Activated CD4-positive, alpha-beta memory T cell treated with anti-CD3 and anti-CD28 coated beads for 36 hours (primary cell): ENCODE results near the gene HOXA10. TPM values are rescaled to one million over a fixed set of nuclear protein-coding genes. Genes with fewer than 3 reads are reported as not detected.

ENCODE experiments used
- CTCF ChIA-PET: fragments of 350-600 bp; sonication (Branson Sonifier 250); formaldehyde crosslinking; loops from one replicate; lab custom pipeline; 2021; ENCODE audit warnings: antibody characterized with exemption, inconsistent platforms; lab: Charles Lee
- POLR2A ChIA-PET: fragments of 350-600 bp; sonication (Branson Sonifier 250); formaldehyde crosslinking; loops from one replicate; lab custom pipeline; 2021; ENCODE audit warnings: antibody characterized with exemption; lab: Charles Lee
- DNase-seq: peaks from one replicate; pipeline ENCODE4 v3.0.0-alpha.2; 2020
- H3K27ac Mint-ChIP-seq: one replicate; pipeline ENCODE4 v1.8.0; 2021; ENCODE audit warnings: mixed read lengths
- H3K27me3 Mint-ChIP-seq: one replicate; pipeline ENCODE4 v1.8.0; 2021; ENCODE audit warnings: mixed read lengths
- H3K36me3 Mint-ChIP-seq: one replicate; pipeline ENCODE4 v1.8.0; 2021; ENCODE audit warnings: mixed read lengths
- H3K4me1 Mint-ChIP-seq: one replicate; pipeline ENCODE4 v1.8.0; 2021; ENCODE audit warnings: low read depth, mixed read lengths
- H3K4me3 Mint-ChIP-seq: one replicate; pipeline ENCODE4 v1.8.0; 2021; ENCODE audit warnings: mild to moderate bottlenecking, mixed read lengths
- H3K9me3 Mint-ChIP-seq: one replicate; pipeline ENCODE4 v1.8.0; 2021; ENCODE audit warnings: mixed read lengths
- intact Hi-C: fragments of 100-400 bp; cut with micrococcal nuclease; formaldehyde crosslinking; loops from one replicate; pipeline ENCODE4 v1.15.1; 2023
- total RNA-seq, 2 experiments: library from RNA; stranded (reverse); gene quantifications; one replicate each; pipeline ENCODE4 v1.2.3, GENCODE V29; 2021

The HOXA10 gene
- total RNA-seq, 2 experiments from 2014 or later = not detected

GRCh38 chr7:27161721-27162560 lies 12.2 kb downstream of the HOXA10 start:
- H3K9me3 Mint-ChIP-seq = no peaks in the 10 kb centered on the region
- no peak overlapping the region for H3K4me3 Mint-ChIP-seq
- H3K36me3 Mint-ChIP-seq = peaks cover 2% of the 10 kb centered on the region

GRCh38 chr7:27161214-27161720 lies 12.9 kb downstream of the HOXA10 start:
- Mint-ChIP-seq H3K36me3 (peaks cover 2% of the 10 kb centered on the region), H3K4me1 (peaks cover 27% of the 10 kb centered on the region), H3K4me3 (peak overlapping the region; percentile 61), H3K9me3 (no peaks in the 10 kb centered on the region), H3K27me3 (peaks cover 79% of the 10 kb centered on the region), H3K27ac (no peak overlapping the region)
- ChIA-PET POLR2A (no interaction called here), CTCF (interaction anchor here (0.6 to 6.5 kb wide), 40 partner anchors 9 to 1269 kb away, joined by 3 to 72 read pairs (median 4); partner anchors contain the start of genes EVX1, HOXA1, HOXA11 and HOXA3)
- intact Hi-C loops = loop anchor here (1.0 to 5.0 kb wide), 7 partner anchors 64 to 1299 kb away; partner anchors contain the start of gene HOXA1
- DNase-seq = no peak

More at GRCh38 chr7:27161721-27162560, 12.2 kb downstream of the HOXA10 start:
- POLR2A ChIA-PET = no interaction called here
- Mint-ChIP-seq H3K27ac (no peak overlapping the region), H3K27me3 (peaks cover 82% of the 10 kb centered on the region), H3K4me1 (peaks cover 26% of the 10 kb centered on the region)
- DNase-seq = no peak
- CTCF ChIA-PET = interaction anchor here (0.9 to 6.5 kb wide), 23 partner anchors 8 to 1070 kb away, joined by 3 to 72 read pairs (median 5); partner anchors contain the start of genes EVX1, HOXA1, HOXA11 and HOXA3
- intact Hi-C loops = loop anchor here (1.0 to 5.0 kb wide), 7 partner anchors 65 to 1300 kb away; partner anchors contain the start of gene HOXA1

GRCh38 chr7:27160546-27161213 lies 13.4 kb downstream of the HOXA10 start:
- DNase-seq = peak; percentile 87
- Mint-ChIP-seq H3K4me3 (peak overlapping the region; percentile 61), H3K4me1 (peaks cover 28% of the 10 kb centered on the region), H3K27me3 (peaks cover 81% of the 10 kb centered on the region), H3K9me3 (no peaks in the 10 kb centered on the region), H3K36me3 (peaks cover 2% of the 10 kb centered on the region), H3K27ac (no peak overlapping the region)
- ChIA-PET POLR2A (no interaction called here), CTCF (interaction anchor here (0.6 to 6.5 kb wide), 39 partner anchors 10 to 1268 kb away, joined by 3 to 72 read pairs (median 4); partner anchors contain the start of genes EVX1, HOXA1, HOXA11 and HOXA3)
- intact Hi-C loops = loop anchor here (1.0 to 5.0 kb wide), 7 partner anchors 63 to 1298 kb away; partner anchors contain the start of gene HOXA1

- no peaks in the 10 kb centered on the region for H3K9me3 Mint-ChIP-seq
- H3K36me3 Mint-ChIP-seq = peaks cover 2% of the 10 kb centered on the region
- ChIA-PET POLR2A (no interaction called here), CTCF (interaction anchor here (1.2 to 6.5 kb wide), 20 partner anchors 8 to 1267 kb away, joined by 3 to 72 read pairs (median 8); partner anchors contain the start of gene HOXA3)
- H3K27me3 Mint-ChIP-seq = peaks cover 83% of the 10 kb centered on the region
- peaks cover 31% of the 10 kb centered on the region for H3K4me1 Mint-ChIP-seq
- no peak overlapping the region for H3K27ac Mint-ChIP-seq
- no peak for DNase-seq
- intact Hi-C loops = loop anchor here (2.0 to 5.0 kb wide), 4 partner anchors 63 to 1298 kb away; partner anchors contain the start of gene HOXA1
- H3K4me3 Mint-ChIP-seq = peak overlapping the region; percentile 38
Observed at GRCh38 chr7:27160145-27160545, 14.0 kb downstream of the HOXA10 start.

- Mint-ChIP-seq H3K36me3 (peaks cover 4% of the 10 kb centered on the region), H3K27ac (no peak overlapping the region), H3K27me3 (peaks cover 86% of the 10 kb centered on the region), H3K9me3 (no peaks in the 10 kb centered on the region), H3K4me3 (no peak overlapping the region), H3K4me1 (peaks cover 37% of the 10 kb centered on the region)
- intact Hi-C loops = loop anchor here (2.0 to 10.0 kb wide), 5 partner anchors 62 to 1297 kb away; partner anchors contain the start of genes HOXA1 and SNX10
- POLR2A ChIA-PET = no interaction called here
- no peak for DNase-seq
- CTCF ChIA-PET = interaction anchor here (0.7 to 2.2 kb wide), 9 partner anchors 9 to 790 kb away, joined by 3 to 9 read pairs (median 5); no protein-coding TSS in a partner anchor
Observed at GRCh38 chr7:27159266-27160144, 14.6 kb downstream of the HOXA10 start.

GRCh38 chr7:27158436-27159265 lies 15.5 kb downstream of the HOXA10 start:
- H3K4me3 Mint-ChIP-seq = no peak overlapping the region
- ChIA-PET POLR2A (no interaction called here), CTCF (interaction anchor here (0.7 to 2.2 kb wide), 11 partner anchors 8 to 789 kb away, joined by 3 to 9 read pairs (median 4); no protein-coding TSS in a partner anchor)
- no peak for DNase-seq
- peaks cover 4% of the 10 kb centered on the region for H3K36me3 Mint-ChIP-seq
- H3K9me3 Mint-ChIP-seq = no peaks in the 10 kb centered on the region
- H3K27me3 Mint-ChIP-seq = peaks cover 85% of the 10 kb centered on the region
- intact Hi-C loops = loop anchor here (10.0 kb wide), 1 partner anchor 864 kb away; the partner anchor contains the start of gene SNX10
- no peak overlapping the region for H3K27ac Mint-ChIP-seq
- peaks cover 39% of the 10 kb centered on the region for H3K4me1 Mint-ChIP-seq

GRCh38 chr7:27157702-27158431 lies 16.3 kb downstream of the HOXA10 start:
- Mint-ChIP-seq H3K4me1 (peaks cover 39% of the 10 kb centered on the region), H3K27ac (no peak overlapping the region)

GRCh38 chr7:27156916-27157701 lies 17.0 kb downstream of the HOXA10 start:
- Mint-ChIP-seq H3K9me3 (no peaks in the 10 kb centered on the region), H3K27ac (peak overlapping the region; percentile 38), H3K4me3 (no peak overlapping the region), H3K36me3 (peaks cover 4% of the 10 kb centered on the region), H3K4me1 (peaks cover 40% of the 10 kb centered on the region), H3K27me3 (peaks cover 84% of the 10 kb centered on the region)
- intact Hi-C loops = loop anchor here (10.0 kb wide), 1 partner anchor 862 kb away; the partner anchor contains the start of gene SNX10
- DNase-seq = no peak
- CTCF ChIA-PET = interaction anchor here (0.7 to 1.3 kb wide), 5 partner anchors 12 to 475 kb away, joined by 3 read pairs; partner anchors contain the start of gene HOXA10
- POLR2A ChIA-PET = no interaction called here

More at GRCh38 chr7:27157702-27158431, 16.3 kb downstream of the HOXA10 start:
- CTCF ChIA-PET = interaction anchor here (1.3 to 2.2 kb wide), 4 partner anchors 11 to 478 kb away, joined by 3 to 9 read pairs (median 6); no protein-coding TSS in a partner anchor
- H3K36me3 Mint-ChIP-seq = peaks cover 4% of the 10 kb centered on the region
- H3K27me3 Mint-ChIP-seq = peaks cover 85% of the 10 kb centered on the region
- intact Hi-C loops = loop anchor here (10.0 kb wide), 1 partner anchor 863 kb away; the partner anchor contains the start of gene SNX10
- H3K4me3 Mint-ChIP-seq = no peak overlapping the region
- POLR2A ChIA-PET = no interaction called here
- H3K9me3 Mint-ChIP-seq = no peaks in the 10 kb centered on the region
- DNase-seq = no peak

GRCh38 chr7:27156508-27156898 lies 17.6 kb downstream of the HOXA10 start, which contains the start of gene HOXA7:
Gene HOXA7, minus strand, starts transcription at chr7:27156675. Its CDS starts 130 bp downstream, at chr7:27156545.
- ChIA-PET POLR2A (no interaction called here), CTCF (interaction anchor here (0.7 to 1.1 kb wide), 3 partner anchors 17 to 475 kb away, joined by 3 read pairs; partner anchors contain the start of gene HOXA10)
- peak within 1 kb of the TSS; percentile 38 for H3K27ac Mint-ChIP-seq
- peaks cover 4% of the 10 kb centered on the region for H3K36me3 Mint-ChIP-seq
- DNase-seq = no peak
- H3K27me3 Mint-ChIP-seq = peaks cover 85% of the 10 kb centered on the region
- H3K9me3 Mint-ChIP-seq = no peaks in the 10 kb centered on the region
- H3K4me1 Mint-ChIP-seq = peaks cover 46% of the 10 kb centered on the region
- intact Hi-C loops = loop anchor here (10.0 kb wide), 1 partner anchor 862 kb away; the partner anchor contains the start of gene SNX10
- peak within 1 kb of the TSS; percentile 46 for H3K4me3 Mint-ChIP-seq
